H1 (cell line): Measurements from ENCODE around the gene MRPS2. TPM values are rescaled to one million over a fixed set of nuclear protein-coding genes. Genes with fewer than 3 reads are reported as not detected.

Experiments used
- CTCF ChIA-PET: fragments of 300-600 bp; sonication (Branson Sonifier 250); formaldehyde crosslinking; loops from one replicate; lab custom pipeline; 2021; ENCODE audit not compliant: partially characterized antibody; lab: Charles Lee
- POLR2A ChIA-PET: fragments of 300-600 bp; sonication (Branson Sonifier 250); formaldehyde crosslinking; loops from one replicate; lab custom pipeline; 2021; ENCODE audit warnings: inconsistent platforms; ENCODE audit not compliant: partially characterized antibody; lab: Charles Lee
- DNase-seq, 2 experiments: peaks; one replicate each; pipeline versions ENCODE4 v3.0.0 to v3.0.0-alpha.2; 2010 to 2022; ENCODE audit warnings: low spot score in 2 of 2, low read depth in 1 of 2, mixed read lengths in 1 of 2
- FAIRE-seq: peaks from 2 replicates; lab custom pipeline; 2011; peaks lifted over from hg19 to GRCh38; lab: Jason Lieb, UNC
- H2AFZ ChIP-seq: 2 replicates; pipeline ENCODE4 v1.8.1; 2012; ENCODE audit warnings: low read length, inconsistent platforms
- H2AK5ac ChIP-seq: 2 replicates; pipeline ENCODE4 v1.6.1; 2013; ENCODE audit warnings: low read depth, low read length
- H2BK120ac ChIP-seq: replicated peaks from 2 replicates; pipeline ENCODE3; 2013; ENCODE audit warnings: low read depth, low read length, inconsistent platforms
- H2BK12ac ChIP-seq: 2 replicates; pipeline ENCODE4 v1.6.1; 2013; ENCODE audit warnings: low read depth, low read length
- H2BK15ac ChIP-seq: 2 replicates; pipeline ENCODE4 v1.6.1; 2013; ENCODE audit warnings: low read length
- H2BK20ac ChIP-seq: 2 replicates; pipeline ENCODE4 v1.6.1; 2013; ENCODE audit warnings: low read length
- H2BK5ac ChIP-seq: 2 replicates; pipeline ENCODE4 v1.6.1; 2013; ENCODE audit warnings: low read depth, low read length
- H3K14ac ChIP-seq: 2 replicates; pipeline ENCODE4 v1.6.1; 2013; ENCODE audit warnings: inconsistent platforms; ENCODE audit not compliant: insufficient read length
- H3K18ac ChIP-seq: 2 replicates; pipeline ENCODE4 v1.6.1; 2013; ENCODE audit warnings: low read length; ENCODE audit errors: extremely low read depth
- H3K23ac ChIP-seq: 2 replicates; pipeline ENCODE4 v1.6.1; 2013; ENCODE audit warnings: inconsistent platforms; ENCODE audit not compliant: insufficient read length
- H3K23me2 ChIP-seq: 2 replicates; pipeline ENCODE4 v1.6.1; 2013; ENCODE audit warnings: low read depth, low read length
- H3K27ac ChIP-seq: 2 replicates; pipeline ENCODE4 v1.6.1; 2011; ENCODE audit warnings: low read depth, low read length, inconsistent platforms
- H3K27me3 ChIP-seq, 4 experiments: replicated peaks in 1 of 4; 1 replicate in 1 of 4; 2 replicates in 3 of 4; pipeline versions ENCODE4 v1.6.1 to v1.8.1; 2011 to 2013; ENCODE audit warnings: low read length in 3 of 4, mild to moderate bottlenecking in 3 of 4, inconsistent platforms in 2 of 4, mixed read lengths in 2 of 4, moderate library complexity in 1 of 4; ENCODE audit not compliant: control insufficient read depth in 3 of 4, insufficient read depth in 3 of 4; ENCODE audit errors: extremely low read depth in 1 of 4
- H3K36me3 ChIP-seq, 4 experiments: 2 replicates each; pipeline versions ENCODE4 v1.6.1 to v1.8.1; 2011 to 2013; ENCODE audit warnings: mild to moderate bottlenecking in 4 of 4, low read length in 3 of 4, moderate library complexity in 2 of 4, control low read depth in 1 of 4, inconsistent platforms in 1 of 4; ENCODE audit not compliant: insufficient read depth in 4 of 4, control insufficient read depth in 2 of 4
- H3K4ac ChIP-seq: replicated peaks from 2 replicates; pipeline ENCODE3; 2013; ENCODE audit warnings: low read length, low read depth, mixed read lengths, inconsistent platforms; ENCODE audit not compliant: insufficient read length
- H3K4me1 ChIP-seq, 4 experiments: replicated peaks in 1 of 4; 1 replicate in 1 of 4; 2 replicates in 3 of 4; pipeline versions ENCODE4 v1.6.1 to v1.8.1; 2011 to 2013; ENCODE audit warnings: low read length in 3 of 4, inconsistent platforms in 2 of 4, mixed read lengths in 1 of 4; ENCODE audit not compliant: insufficient read depth in 4 of 4, control insufficient read depth in 3 of 4
- H3K4me2 ChIP-seq, 2 experiments: 2 replicates each; pipeline versions ENCODE4 v1.6.1 to v1.8.1; 2011 to 2013; ENCODE audit warnings: low read depth in 2 of 2, low read length in 2 of 2, control low read depth in 1 of 2, inconsistent platforms in 1 of 2, mild to moderate bottlenecking in 1 of 2; ENCODE audit not compliant: insufficient read depth in 1 of 2
- H3K4me3 ChIP-seq, 4 experiments: fragments of 200-600, 300-600 bp in 1 of 4; sonication (generic), shearing (Covaris generic), sonication (Bioruptor Twin) in 1 of 4; 2 replicates each; pipeline versions ENCODE4 v1.5.1 to v1.8.1; 2011 to 2016; ENCODE audit warnings: low read length in 4 of 4, low read depth in 3 of 4, control low read depth in 2 of 4, inconsistent platforms in 2 of 4, mild to moderate bottlenecking in 2 of 4, mixed read lengths in 1 of 4, moderate library complexity in 1 of 4; ENCODE audit not compliant: insufficient read depth in 2 of 4; ENCODE audit errors: extremely low read depth in 1 of 4
- H3K56ac ChIP-seq: replicated peaks from 2 replicates; pipeline ENCODE3; 2013; ENCODE audit warnings: low read depth, mild to moderate bottlenecking, mixed read lengths, low read length, inconsistent platforms; ENCODE audit not compliant: insufficient read length
- H3K79me1 ChIP-seq: 2 replicates; pipeline ENCODE4 v1.6.1; 2013; ENCODE audit warnings: low read depth, low read length, control low read depth
- H3K79me2 ChIP-seq, 2 experiments: 2 replicates each; pipeline versions ENCODE4 v1.6.1 to v1.8.1; 2012 to 2013; ENCODE audit warnings: low read length in 2 of 2, mild to moderate bottlenecking in 2 of 2, inconsistent platforms in 1 of 2; ENCODE audit not compliant: insufficient read depth in 2 of 2, control insufficient read depth in 1 of 2
- H3K9ac ChIP-seq, 4 experiments: replicated peaks in 1 of 4; 1 replicate in 1 of 4; 2 replicates in 3 of 4; pipeline versions ENCODE4 v1.6.1 to v1.8.1; 2011 to 2013; ENCODE audit warnings: low read depth in 3 of 4, low read length in 3 of 4, control low read depth in 2 of 4, mild to moderate bottlenecking in 2 of 4, moderate library complexity in 2 of 4, inconsistent platforms in 1 of 4; ENCODE audit errors: extremely low read depth in 1 of 4
- H3K9me3 ChIP-seq, 2 experiments: 2 replicates each; pipeline versions ENCODE4 v1.6.1 to v1.8.1; 2012 to 2013; ENCODE audit warnings: mild to moderate bottlenecking in 2 of 2, moderate library complexity in 2 of 2, control low read depth in 1 of 2, inconsistent platforms in 1 of 2, low read depth in 1 of 2, low read length in 1 of 2, mixed read lengths in 1 of 2; ENCODE audit not compliant: insufficient read depth in 2 of 2
- H4K20me1 ChIP-seq, 2 experiments: replicated peaks in 1 of 2; 2 replicates each; pipeline versions ENCODE3 to v1.8.1; 2011 to 2013; ENCODE audit warnings: inconsistent platforms in 2 of 2, low read length in 2 of 2, mild to moderate bottlenecking in 1 of 2; ENCODE audit not compliant: insufficient read depth in 2 of 2, control insufficient read depth in 1 of 2
- H4K5ac ChIP-seq: 2 replicates; pipeline ENCODE4 v1.6.1; 2013; ENCODE audit warnings: low read length, low read depth, mixed read lengths, inconsistent platforms; ENCODE audit not compliant: insufficient read length
- H4K8ac ChIP-seq: 2 replicates; pipeline ENCODE4 v1.8.0; 2013; ENCODE audit warnings: mild to moderate bottlenecking, moderate library complexity, low read length, inconsistent platforms; ENCODE audit not compliant: insufficient read depth; ENCODE audit errors: extremely low read depth
- H4K91ac ChIP-seq: replicated peaks from 2 replicates; pipeline ENCODE3; 2013; ENCODE audit warnings: low read length, mixed read lengths, inconsistent platforms; ENCODE audit not compliant: insufficient read length
- EGR1 ChIP-seq: IDR thresholded peaks from 2 replicates; pipeline ENCODE4 v1.6.1; 2011; ENCODE audit warnings: low read depth, low read length, borderline replicate concordance
- KDM1A ChIP-seq: fragments of 200-600, 300-600 bp; sonication (generic); IDR thresholded peaks from 2 replicates; pipeline ENCODE4 v1.7.1; 2016; ENCODE audit warnings: mild to moderate bottlenecking, low read length, borderline replicate concordance
- NRF1 ChIP-seq: IDR thresholded peaks from 2 replicates; pipeline ENCODE4 v1.6.1; 2011; ENCODE audit warnings: mild to moderate bottlenecking, low read depth, low read length, improper control_type of control experiment
- SRF ChIP-seq: IDR thresholded peaks from 2 replicates; pipeline ENCODE4 v1.6.1; 2011; ENCODE audit warnings: mild to moderate bottlenecking, low read depth, low read length, moderate library complexity
- TAF1 ChIP-seq: IDR thresholded peaks from 2 replicates; pipeline ENCODE4 v1.6.1; 2011; ENCODE audit warnings: mild to moderate bottlenecking, low read depth, low read length
- WGBS, 2 experiments: shearing (Covaris generic) in 1 of 2; methylation state at CpG; one replicate each; pipeline versions ENCODE4 v1.1.6 to v1.1.7; 2013 to 2015; ENCODE audit warnings: low lambda C conversion rate in 2 of 2, mixed read lengths in 2 of 2, inconsistent platforms in 1 of 2, low coverage in 1 of 2, missing lambda C conversion rate in 1 of 2; ENCODE audit not compliant: insufficient replicate concordance in 2 of 2, insufficient coverage in 1 of 2, insufficient read length in 1 of 2; ENCODE audit errors: extremely low coverage in 1 of 2, missing lambda C conversion rate in 1 of 2; 5-methylcytosine and 5-hydroxymethylcytosine counted together
- polyA plus RNA-seq, 7 experiments: library from polyadenylated mRNA; depleted of rRNA in 3 of 7; stranded (reverse) in 5 of 7; unstranded in 2 of 7; fragments of >200 nt in 5 of 7; fragments of 200-250 nt in 2 of 7; gene quantifications; 1 replicate in 5 of 7; 2 replicates in 1 of 7; 4 replicates in 1 of 7; pipeline versions ENCODE4 v1.2.1 to v1.2.3, GENCODE V29; 2011 to 2013; ENCODE audit warnings: missing spikeins in 2 of 7, mixed read lengths in 2 of 7
- total RNA-seq: library from RNA; stranded (reverse); fragmentation: NEBNext Ultra II Directional; extraction: Animal tissue kit (Norgen Biotek cat#: 25700); gene quantifications from 2 replicates; pipeline ENCODE4 v1.2.1, GENCODE V29; 2021

MRPS2 gene
- total and polyA plus RNA-seq, 2 of the 8 experiments (the other 6 are each of a cell fraction or from before 2014, with no cell fraction given) = 78.6 to 476 TPM

- no peak overlapping the region for H2BK12ac ChIP-seq
- CTCF ChIA-PET = interaction anchor here (1.2 kb wide), 1 partner anchor 75 kb away, joined by 3 read pairs; no protein-coding TSS in a partner anchor
- H3K56ac ChIP-seq = no peak overlapping the region
- H3K4me2 ChIP-seq = no peak overlapping the region
- no peak overlapping the region for H2BK120ac ChIP-seq
- no peaks in the 10 kb centered on the region for H3K9me3 ChIP-seq
- H4K20me1 ChIP-seq = peaks cover 6 to 9% of the 10 kb centered on the region in 2 experiments
- H2AK5ac ChIP-seq = no peak overlapping the region
- POLR2A ChIA-PET = interaction anchor here (0.8 kb wide), 1 partner anchor 14 kb away, joined by 3 read pairs; no protein-coding TSS in a partner anchor
- 92% methylated on average over 18 of the region's 18 CpGs; no CpG with 5 or more reads in 1 of the 2 experiments for WGBS, 2 experiments
- no peak overlapping the region for H3K23ac ChIP-seq
- H3K4me1 ChIP-seq = peaks cover 0 to 2% (median 0%) of the 10 kb centered on the region in 4 experiments; a peak in 1 of 7 replicates
- no peak overlapping the region for H4K8ac ChIP-seq
- H3K79me2 ChIP-seq = no peaks in the 10 kb centered on the region; a peak in 1 of 4 replicates
- no peaks in the 10 kb centered on the region; a peak in 1 of 7 replicates for H3K27me3 ChIP-seq
- H3K9ac ChIP-seq = no peak overlapping the region
- no peak overlapping the region for H3K14ac ChIP-seq
- H3K23me2 ChIP-seq = no peaks in the 10 kb centered on the region
- H3K27ac ChIP-seq = no peak overlapping the region
- DNase-seq (no peak), FAIRE-seq (no peak)
- no peak overlapping the region for H2BK5ac ChIP-seq
- no peak overlapping the region for H3K4ac ChIP-seq
- no peak overlapping the region for H4K91ac ChIP-seq
- no peaks in the 10 kb centered on the region for H3K79me1 ChIP-seq
- TF ChIP-seq KDM1A = no peak
- TF ChIP-seq SRF = no peak
- no peak for TF ChIP-seq EGR1
- TF ChIP-seq TAF1 = no peak
- TF ChIP-seq NRF1 = no peak
- H2BK15ac ChIP-seq = no peak overlapping the region
- H3K18ac ChIP-seq = no peak overlapping the region
- H3K36me3 ChIP-seq = peaks cover 17 to 50% (median 42%) of the 10 kb centered on the region in 4 experiments
- H2AFZ ChIP-seq = no peak overlapping the region
- no peak overlapping the region for H4K5ac ChIP-seq
- no peak overlapping the region for H2BK20ac ChIP-seq
- no peak overlapping the region for H3K4me3 ChIP-seq
These were observed 12.5 kb upstream of the MRPS2 start for GRCh38 chr9:135488013-135488330.
